ENCODE data around the gene PLAAT2.

- no peak for TF ChIP-seq POLR2A (IDR thresholded peaks at IDR 0.05)
- no peak for TF ChIP-seq CTCF (IDR thresholded peaks at IDR 0.05)
These were observed 40.0 kb downstream of the PLAAT2 start for GRCh38 chr11:63523151-63523550.
